22Rv1 (cell line): ENCODE measurements around the gene LRRFIP1.

ENCODE experiments used
- ZFX ChIP-seq: fragments of 450-650 bp; IDR thresholded peaks from 2 replicates; pipeline ENCODE4 v1.6.1; 2017; ENCODE audit warnings: antibody characterized with exemption, borderline replicate concordance
- TF ChIP-seq, protein P1 (sequence below): fragments of 450-650 bp; IDR thresholded peaks from 2 replicates; pipeline ENCODE4 v1.5.1; 2017; ENCODE audit warnings: mild to moderate bottlenecking

DNA sequence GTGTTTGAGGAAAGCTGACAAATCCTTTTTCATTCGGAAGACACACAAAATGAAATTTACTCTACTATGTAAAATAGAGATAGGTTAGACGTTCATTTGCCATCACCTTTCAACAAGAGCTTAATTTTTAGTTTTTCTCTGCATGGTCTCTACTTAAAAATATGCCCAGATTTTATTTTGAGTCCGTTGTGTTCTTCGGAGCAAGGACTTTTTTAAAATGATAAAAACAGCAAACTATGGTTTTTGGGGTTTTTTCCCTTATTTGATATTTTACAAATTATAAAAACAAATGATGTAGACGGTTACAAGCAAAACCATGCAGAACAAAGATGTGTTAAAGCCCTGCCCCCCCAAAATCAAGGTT, 117.8 kb downstream of the LRRFIP1 start:
- TF ChIP-seq, protein P1, sequence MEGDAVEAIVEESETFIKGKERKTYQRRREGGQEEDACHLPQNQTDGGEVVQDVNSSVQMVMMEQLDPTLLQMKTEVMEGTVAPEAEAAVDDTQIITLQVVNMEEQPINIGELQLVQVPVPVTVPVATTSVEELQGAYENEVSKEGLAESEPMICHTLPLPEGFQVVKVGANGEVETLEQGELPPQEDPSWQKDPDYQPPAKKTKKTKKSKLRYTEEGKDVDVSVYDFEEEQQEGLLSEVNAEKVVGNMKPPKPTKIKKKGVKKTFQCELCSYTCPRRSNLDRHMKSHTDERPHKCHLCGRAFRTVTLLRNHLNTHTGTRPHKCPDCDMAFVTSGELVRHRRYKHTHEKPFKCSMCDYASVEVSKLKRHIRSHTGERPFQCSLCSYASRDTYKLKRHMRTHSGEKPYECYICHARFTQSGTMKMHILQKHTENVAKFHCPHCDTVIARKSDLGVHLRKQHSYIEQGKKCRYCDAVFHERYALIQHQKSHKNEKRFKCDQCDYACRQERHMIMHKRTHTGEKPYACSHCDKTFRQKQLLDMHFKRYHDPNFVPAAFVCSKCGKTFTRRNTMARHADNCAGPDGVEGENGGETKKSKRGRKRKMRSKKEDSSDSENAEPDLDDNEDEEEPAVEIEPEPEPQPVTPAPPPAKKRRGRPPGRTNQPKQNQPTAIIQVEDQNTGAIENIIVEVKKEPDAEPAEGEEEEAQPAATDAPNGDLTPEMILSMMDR: peak; percentile 40
- no peak for TF ChIP-seq ZFX
